Testis (tissue), 3 donors: Measurements from ENCODE around the gene CPXM2. TPM values are rescaled to one million over a fixed set of nuclear protein-coding genes. Genes with fewer than 3 reads are reported as not detected.

ENCODE experiments used
- DNase-seq: peaks from one replicate; pipeline ENCODE4 v3.0.0-alpha.2; 2019
- H3K27ac ChIP-seq, 2 donors: fragments of 200-600 bp; sonication (generic); one replicate each; pipeline ENCODE4 v1.5.1; 2019
- H3K27me3 ChIP-seq: fragments of 200-600 bp; sonication (generic); one replicate; pipeline ENCODE4 v1.5.1; 2019
- H3K36me3 ChIP-seq: fragments of 200-600 bp; sonication (generic); one replicate; pipeline ENCODE4 v1.5.1; 2017; ENCODE audit warnings: low read depth; ENCODE audit errors: missing control alignments
- H3K4me1 ChIP-seq: fragments of 200-600 bp; sonication (generic); one replicate; pipeline ENCODE4 v1.5.1; 2019
- H3K4me3 ChIP-seq, 2 donors: fragments of 200-600 bp; sonication (generic); one replicate each; pipeline ENCODE4 v1.5.1; 2017 to 2019
- H3K9me3 ChIP-seq: fragments of 200-600 bp; sonication (generic); one replicate; pipeline ENCODE4 v1.5.1; 2017
- POLR2A ChIP-seq: fragments of 450-650 bp; IDR thresholded peaks from one replicate; pipeline ENCODE4 v1.6.1; 2017; ENCODE audit warnings: antibody characterized with exemption, mild to moderate bottlenecking, moderate library complexity
- WGBS, 2 donors: methylation state at CpG; one replicate each; pipeline ENCODE4 v1.1.5; 2018; 5-methylcytosine and 5-hydroxymethylcytosine counted together
- intact Hi-C: fragments of 100-400 bp; cut with DNase I; formaldehyde crosslinking; loops from one replicate; pipeline ENCODE4 v1.15.1; 2023; ENCODE audit warnings: low total_unique reads
- polyA plus RNA-seq: library from polyadenylated mRNA; stranded (reverse); fragments of 350-450 nt; fragmentation: Illumina TruSeq; extraction: RNeasy Lipid Tissue Mini Kit (QIAGEN cat#74804); gene quantifications from one replicate; pipeline ENCODE4 v1.2.3, GENCODE V29; 2014; ENCODE audit warnings: low read depth, low replicate concordance; ENCODE audit not compliant: insufficient read depth
- total RNA-seq, 2 donors: library from RNA; depleted of rRNA; stranded (reverse); fragments of >200 nt; gene quantifications; one replicate each; pipeline ENCODE4 v1.2.3, GENCODE V29; 2016
- TF ChIP-seq, protein P1 (sequence below), 3 experiments: fragments of 450-650 bp in 2 of 3; fragments of 200-600 bp in 1 of 3; sonication (generic) in 1 of 3; IDR thresholded peaks; one replicate each; pipeline ENCODE4 v1.5.1; 2016 to 2019; ENCODE audit warnings: antibody characterized with exemption in 3 of 3, mild to moderate bottlenecking in 2 of 3, moderate library complexity in 1 of 3

CPXM2 gene
- total and polyA plus RNA-seq, 3 donors from 2014 or later, result 16.0 to 40.0 (median 17.5) TPM

DNA sequence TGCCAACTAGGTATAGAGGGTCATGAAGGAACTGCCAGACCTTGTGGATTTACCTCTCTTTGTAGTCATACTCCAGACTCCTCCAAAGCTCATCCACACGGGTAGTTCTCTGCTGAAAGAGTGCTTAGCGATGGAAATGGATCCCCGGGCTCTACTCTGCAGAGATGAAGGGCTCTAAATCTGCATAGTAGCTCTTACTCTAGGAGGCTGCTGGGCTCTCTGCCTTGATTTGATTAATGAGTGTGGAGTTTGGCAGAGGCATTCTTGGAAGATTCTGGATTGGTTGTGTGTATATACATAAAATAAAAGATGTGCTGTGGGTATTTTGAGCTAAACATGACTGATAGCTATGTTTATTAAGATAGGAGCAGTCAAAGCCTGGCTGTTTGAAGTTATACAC lies 21.3 kb upstream of the CPXM2 start:
- no peak for DNase-seq

DNA sequence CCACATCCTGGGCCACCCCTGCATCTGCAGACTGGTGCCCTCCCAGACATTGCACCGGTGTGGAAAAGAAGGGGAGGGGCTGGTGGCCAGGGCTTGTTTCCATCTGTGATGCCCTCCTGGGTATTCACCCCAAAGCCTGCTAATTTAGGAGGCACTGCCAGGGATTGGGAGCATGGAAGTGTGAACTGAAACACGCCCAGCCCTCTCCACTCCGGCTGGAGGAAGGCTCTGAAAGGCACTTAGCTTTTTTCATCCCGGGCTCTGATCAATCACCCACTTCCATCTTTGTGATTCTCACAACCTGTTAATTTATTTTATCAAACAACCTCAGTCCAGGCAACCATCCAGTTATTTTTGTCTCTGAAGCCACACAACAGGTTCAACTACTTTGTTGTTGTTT lies 20.9 kb upstream of the CPXM2 start:
- no peak overlapping the region for H3K27ac ChIP-seq

More for the DNA sequence above, 21.3 kb upstream of the CPXM2 start:
- no peaks in the 10 kb centered on the region for H3K27me3 ChIP-seq
- no peak overlapping the region for H3K4me3 ChIP-seq
- TF ChIP-seq, protein P1, sequence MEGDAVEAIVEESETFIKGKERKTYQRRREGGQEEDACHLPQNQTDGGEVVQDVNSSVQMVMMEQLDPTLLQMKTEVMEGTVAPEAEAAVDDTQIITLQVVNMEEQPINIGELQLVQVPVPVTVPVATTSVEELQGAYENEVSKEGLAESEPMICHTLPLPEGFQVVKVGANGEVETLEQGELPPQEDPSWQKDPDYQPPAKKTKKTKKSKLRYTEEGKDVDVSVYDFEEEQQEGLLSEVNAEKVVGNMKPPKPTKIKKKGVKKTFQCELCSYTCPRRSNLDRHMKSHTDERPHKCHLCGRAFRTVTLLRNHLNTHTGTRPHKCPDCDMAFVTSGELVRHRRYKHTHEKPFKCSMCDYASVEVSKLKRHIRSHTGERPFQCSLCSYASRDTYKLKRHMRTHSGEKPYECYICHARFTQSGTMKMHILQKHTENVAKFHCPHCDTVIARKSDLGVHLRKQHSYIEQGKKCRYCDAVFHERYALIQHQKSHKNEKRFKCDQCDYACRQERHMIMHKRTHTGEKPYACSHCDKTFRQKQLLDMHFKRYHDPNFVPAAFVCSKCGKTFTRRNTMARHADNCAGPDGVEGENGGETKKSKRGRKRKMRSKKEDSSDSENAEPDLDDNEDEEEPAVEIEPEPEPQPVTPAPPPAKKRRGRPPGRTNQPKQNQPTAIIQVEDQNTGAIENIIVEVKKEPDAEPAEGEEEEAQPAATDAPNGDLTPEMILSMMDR (IDR thresholded peaks at IDR 0.05), result no peak
- TF ChIP-seq POLR2A, result no peak
- H3K4me1 ChIP-seq, result no peaks in the 10 kb centered on the region
- no peaks in the 10 kb centered on the region for H3K36me3 ChIP-seq
- intact Hi-C loops, result no loop called here
- H3K9me3 ChIP-seq, result no peaks in the 10 kb centered on the region
- 58 to 80% methylated on average over 3 of the region's 3 CpGs for WGBS, 2 donors
- H3K27ac ChIP-seq, result no peak overlapping the region

DNA sequence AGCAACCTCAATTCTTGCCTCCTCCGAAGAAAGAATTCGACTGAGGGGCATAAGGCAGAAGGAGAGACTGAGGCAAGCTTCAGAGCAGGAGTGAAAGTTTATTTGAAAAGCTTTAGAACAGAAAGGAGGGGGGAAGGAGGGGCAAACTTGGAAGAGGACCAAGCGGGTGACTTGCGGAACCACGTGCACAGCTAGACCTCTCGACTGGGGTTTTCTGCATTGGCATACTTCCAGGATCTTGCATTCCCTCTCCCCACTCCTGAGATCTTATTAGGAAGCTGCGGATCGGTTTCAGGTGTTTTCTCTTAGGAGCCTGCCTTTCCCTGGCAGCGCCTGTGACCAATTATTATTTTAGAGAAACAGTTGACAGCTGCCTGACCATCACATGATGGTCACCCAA lies 20.3 kb upstream of the CPXM2 start:
- no peak overlapping the region for H3K4me3 ChIP-seq
- no peak for DNase-seq
- H3K27me3 ChIP-seq, result no peaks in the 10 kb centered on the region
- no peaks in the 10 kb centered on the region for H3K9me3 ChIP-seq
- intact Hi-C loops, result no loop called here
- H3K36me3 ChIP-seq, result no peaks in the 10 kb centered on the region
- 68 to 79% methylated on average over 9 of the region's 9 CpGs for WGBS, 2 donors
- no peak overlapping the region for H3K27ac ChIP-seq
- H3K4me1 ChIP-seq, result no peaks in the 10 kb centered on the region
- TF ChIP-seq, protein P1 (IDR thresholded peaks at IDR 0.05), result no peak
- no peak for TF ChIP-seq POLR2A

More for the DNA sequence above, 20.9 kb upstream of the CPXM2 start:
- no peak for DNase-seq
- intact Hi-C loops, result no loop called here
- Histone ChIP-seq H3K36me3 (no peaks in the 10 kb centered on the region), H3K27me3 (no peaks in the 10 kb centered on the region), H3K4me3 (no peak overlapping the region), H3K9me3 (no peaks in the 10 kb centered on the region), H3K4me1 (no peaks in the 10 kb centered on the region)
- no peak for TF ChIP-seq POLR2A
- TF ChIP-seq, protein P1 (IDR thresholded peaks at IDR 0.05), result no peak
- WGBS, 2 donors, result 74 to 89% methylated on average over 3 to 4 of the region's 4 CpGs

DNA sequence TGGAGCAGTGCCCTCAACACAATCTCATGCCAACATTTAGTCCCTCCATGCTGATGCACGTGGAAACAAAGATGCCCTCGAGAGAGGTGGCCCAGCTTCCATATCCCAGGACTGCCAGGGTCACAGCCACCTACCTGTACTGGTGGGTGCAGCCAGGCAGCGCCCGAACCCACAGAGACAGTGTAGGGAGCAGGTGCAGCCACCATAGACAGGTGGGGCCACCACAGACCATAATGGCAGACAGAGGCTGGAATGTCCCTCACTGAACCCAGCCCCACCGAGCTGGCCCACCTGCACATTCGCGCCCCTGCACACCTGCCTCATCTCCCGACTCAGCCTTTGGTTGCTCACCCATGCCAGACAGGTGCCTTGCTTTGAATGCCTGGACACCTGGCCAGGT lies 18.3 kb upstream of the CPXM2 start:
- intact Hi-C loops, result no loop called here
- TF ChIP-seq POLR2A, result no peak
- TF ChIP-seq, protein P1 (IDR thresholded peaks at IDR 0.05), result no peak
- H3K4me1 ChIP-seq, result no peaks in the 10 kb centered on the region

DNA sequence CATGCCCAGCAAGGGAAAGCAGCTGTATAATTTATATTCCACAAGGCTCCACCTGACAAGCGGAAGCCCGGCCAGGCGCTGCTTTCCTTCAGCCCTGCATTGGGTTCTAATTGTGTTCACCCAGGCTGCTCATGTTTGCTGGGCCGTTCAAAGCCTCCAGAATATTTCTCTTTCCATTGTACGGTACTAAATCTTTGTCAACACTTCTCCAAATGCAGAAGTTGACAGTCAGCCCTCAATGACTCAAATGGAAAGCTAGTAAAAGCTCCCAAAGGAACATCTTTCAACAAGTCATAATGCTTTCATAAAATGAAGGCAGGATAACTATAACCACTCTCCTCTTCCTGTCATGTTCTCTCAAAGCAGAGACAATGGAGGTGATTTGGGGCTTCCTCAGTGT lies 17.8 kb upstream of the CPXM2 start:
- intact Hi-C loops, result no loop called here
- WGBS, 2 donors, result 84 to 87% methylated on average over 4 to 5 of the region's 5 CpGs
- H3K9me3 ChIP-seq, result no peaks in the 10 kb centered on the region
- no peaks in the 10 kb centered on the region for H3K4me1 ChIP-seq
- no peaks in the 10 kb centered on the region for H3K27me3 ChIP-seq
- no peak for DNase-seq
- no peaks in the 10 kb centered on the region for H3K36me3 ChIP-seq
- no peak overlapping the region for H3K27ac ChIP-seq
- TF ChIP-seq, protein P1 (IDR thresholded peaks at IDR 0.05), result no peak
- no peak for TF ChIP-seq POLR2A
- no peak overlapping the region for H3K4me3 ChIP-seq

More for the DNA sequence above, 18.3 kb upstream of the CPXM2 start:
- H3K36me3 ChIP-seq, result no peaks in the 10 kb centered on the region
- 79 to 92% methylated on average over 8 of the region's 8 CpGs for WGBS, 2 donors
- H3K27ac ChIP-seq, result no peak overlapping the region
- no peaks in the 10 kb centered on the region for H3K27me3 ChIP-seq
- no peak overlapping the region for H3K4me3 ChIP-seq
- H3K9me3 ChIP-seq, result no peaks in the 10 kb centered on the region
- DNase-seq, result no peak
